Uterus (tissue), 4 donors: Measurements from ENCODE around the gene BACH2. TPM values are rescaled to one million over a fixed set of nuclear protein-coding genes. Genes with fewer than 3 reads are reported as not detected.
A peak's percentile ranks its signal among the peaks of the same experiment; 100 is the strongest.

ENCODE experiments used
- DNase-seq, 2 donors: peaks; one replicate each; pipeline ENCODE4 v3.0.0-alpha.2; 2019 to 2020
- H3K27ac ChIP-seq, 2 donors: fragments of 200-600 bp; sonication (generic); 1 replicate in 1 of 2; 2 replicates in 1 of 2; pipeline ENCODE4 v1.5.1; 2016 to 2018
- H3K27me3 ChIP-seq, 2 donors: fragments of 200-600 bp; sonication (generic); one replicate each; pipeline ENCODE4 v1.5.1; 2018 to 2019; ENCODE audit warnings: control low read depth in 1 of 2
- H3K36me3 ChIP-seq, 2 donors: fragments of 200-600 bp; sonication (generic); one replicate each; pipeline ENCODE4 v1.5.1; 2019; ENCODE audit warnings: control low read depth in 1 of 2
- H3K4me1 ChIP-seq, 2 donors: fragments of 200-600 bp; sonication (generic); one replicate each; pipeline ENCODE4 v1.5.1; 2018 to 2019; ENCODE audit warnings: control low read depth in 1 of 2
- H3K4me3 ChIP-seq, 2 donors: fragments of 200-600 bp; sonication (generic); 1 replicate in 1 of 2; 2 replicates in 1 of 2; pipeline ENCODE4 v1.5.1; 2018 to 2019; ENCODE audit warnings: mild to moderate bottlenecking in 1 of 2
- H3K9me3 ChIP-seq, 2 donors: fragments of 200-600 bp; sonication (generic); one replicate each; pipeline ENCODE4 v1.5.1; 2019; ENCODE audit warnings: control low read depth in 1 of 2
- POLR2A ChIP-seq, 2 donors: fragments of 450-650 bp; IDR thresholded peaks; one replicate each; pipeline ENCODE4 v1.6.1; 2016; ENCODE audit warnings: antibody characterized with exemption in 2 of 2, mild to moderate bottlenecking in 1 of 2, moderate library complexity in 1 of 2
- intact Hi-C: fragments of 100-400 bp; cut with DNase I; formaldehyde crosslinking; loops from one replicate; pipeline ENCODE4 v1.15.1; 2023; ENCODE audit warnings: low total_unique reads
- total RNA-seq, 4 donors: library from RNA; depleted of rRNA in 3 of 4; stranded (reverse); fragments of >200 nt in 3 of 4; gene quantifications; one replicate each; pipeline versions ENCODE4 v1.1.0 to v1.2.4, GENCODE V29; 2014 to 2023
- TF ChIP-seq, protein P1 (sequence below), 4 experiments: fragments of 200-600 bp in 2 of 4; fragments of 450-650 bp in 2 of 4; sonication (generic) in 2 of 4; IDR thresholded peaks; one replicate each; pipeline ENCODE4 v1.5.1; 2016 to 2019; ENCODE audit warnings: antibody characterized with exemption in 4 of 4, mild to moderate bottlenecking in 2 of 4, moderate library complexity in 1 of 4
- donor health status: DM: yes; HTN: yes; CAD: no.

Gene BACH2
- total RNA-seq, 4 donors from 2014 or later = 1.3 to 15.0 (median 9.7) TPM

GRCh38 chr6:90187437-90188121, 109.1 kb downstream of the BACH2 start:
- Histone ChIP-seq H3K27me3 (no peaks in the 10 kb centered on the region), H3K36me3 (no peaks in the 10 kb centered on the region), H3K27ac (peak overlapping the region in 1 of 2 donors; percentile 7), H3K4me3 (no peak overlapping the region), H3K9me3 (no peaks in the 10 kb centered on the region), H3K4me1 (peaks cover 0 to 4% of the 10 kb centered on the region in 2 donors)
- no peak for DNase-seq
- TF ChIP-seq, protein P1, sequence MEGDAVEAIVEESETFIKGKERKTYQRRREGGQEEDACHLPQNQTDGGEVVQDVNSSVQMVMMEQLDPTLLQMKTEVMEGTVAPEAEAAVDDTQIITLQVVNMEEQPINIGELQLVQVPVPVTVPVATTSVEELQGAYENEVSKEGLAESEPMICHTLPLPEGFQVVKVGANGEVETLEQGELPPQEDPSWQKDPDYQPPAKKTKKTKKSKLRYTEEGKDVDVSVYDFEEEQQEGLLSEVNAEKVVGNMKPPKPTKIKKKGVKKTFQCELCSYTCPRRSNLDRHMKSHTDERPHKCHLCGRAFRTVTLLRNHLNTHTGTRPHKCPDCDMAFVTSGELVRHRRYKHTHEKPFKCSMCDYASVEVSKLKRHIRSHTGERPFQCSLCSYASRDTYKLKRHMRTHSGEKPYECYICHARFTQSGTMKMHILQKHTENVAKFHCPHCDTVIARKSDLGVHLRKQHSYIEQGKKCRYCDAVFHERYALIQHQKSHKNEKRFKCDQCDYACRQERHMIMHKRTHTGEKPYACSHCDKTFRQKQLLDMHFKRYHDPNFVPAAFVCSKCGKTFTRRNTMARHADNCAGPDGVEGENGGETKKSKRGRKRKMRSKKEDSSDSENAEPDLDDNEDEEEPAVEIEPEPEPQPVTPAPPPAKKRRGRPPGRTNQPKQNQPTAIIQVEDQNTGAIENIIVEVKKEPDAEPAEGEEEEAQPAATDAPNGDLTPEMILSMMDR (IDR thresholded peaks at IDR 0.05) = no peak
- TF ChIP-seq POLR2A (IDR thresholded peaks at IDR 0.05) = no peak
- intact Hi-C loops = no loop called here

- Histone ChIP-seq H3K36me3 (no peaks in the 10 kb centered on the region), H3K9me3 (no peaks in the 10 kb centered on the region), H3K27ac (no peak overlapping the region), H3K27me3 (no peaks in the 10 kb centered on the region), H3K4me1 (peaks cover 0 to 4% of the 10 kb centered on the region in 2 donors), H3K4me3 (no peak overlapping the region)
- intact Hi-C loops = no loop called here
- no peak for DNase-seq
- TF ChIP-seq, protein P1 (IDR thresholded peaks at IDR 0.05) = no peak
- no peak for TF ChIP-seq POLR2A (IDR thresholded peaks at IDR 0.05)
Observed at GRCh38 chr6:90186637-90187371, 109.8 kb downstream of the BACH2 start.

- Histone ChIP-seq H3K36me3 (no peaks in the 10 kb centered on the region), H3K27ac (no peak overlapping the region), H3K4me3 (no peak overlapping the region), H3K27me3 (no peaks in the 10 kb centered on the region), H3K4me1 (peaks cover 0 to 4% of the 10 kb centered on the region in 2 donors), H3K9me3 (no peaks in the 10 kb centered on the region)
- no peak for TF ChIP-seq POLR2A (IDR thresholded peaks at IDR 0.05)
- TF ChIP-seq, protein P1 (IDR thresholded peaks at IDR 0.05) = no peak
- no peak for DNase-seq
- intact Hi-C loops = no loop called here
Observed at GRCh38 chr6:90186026-90186425, 110.6 kb downstream of the BACH2 start.

DNA sequence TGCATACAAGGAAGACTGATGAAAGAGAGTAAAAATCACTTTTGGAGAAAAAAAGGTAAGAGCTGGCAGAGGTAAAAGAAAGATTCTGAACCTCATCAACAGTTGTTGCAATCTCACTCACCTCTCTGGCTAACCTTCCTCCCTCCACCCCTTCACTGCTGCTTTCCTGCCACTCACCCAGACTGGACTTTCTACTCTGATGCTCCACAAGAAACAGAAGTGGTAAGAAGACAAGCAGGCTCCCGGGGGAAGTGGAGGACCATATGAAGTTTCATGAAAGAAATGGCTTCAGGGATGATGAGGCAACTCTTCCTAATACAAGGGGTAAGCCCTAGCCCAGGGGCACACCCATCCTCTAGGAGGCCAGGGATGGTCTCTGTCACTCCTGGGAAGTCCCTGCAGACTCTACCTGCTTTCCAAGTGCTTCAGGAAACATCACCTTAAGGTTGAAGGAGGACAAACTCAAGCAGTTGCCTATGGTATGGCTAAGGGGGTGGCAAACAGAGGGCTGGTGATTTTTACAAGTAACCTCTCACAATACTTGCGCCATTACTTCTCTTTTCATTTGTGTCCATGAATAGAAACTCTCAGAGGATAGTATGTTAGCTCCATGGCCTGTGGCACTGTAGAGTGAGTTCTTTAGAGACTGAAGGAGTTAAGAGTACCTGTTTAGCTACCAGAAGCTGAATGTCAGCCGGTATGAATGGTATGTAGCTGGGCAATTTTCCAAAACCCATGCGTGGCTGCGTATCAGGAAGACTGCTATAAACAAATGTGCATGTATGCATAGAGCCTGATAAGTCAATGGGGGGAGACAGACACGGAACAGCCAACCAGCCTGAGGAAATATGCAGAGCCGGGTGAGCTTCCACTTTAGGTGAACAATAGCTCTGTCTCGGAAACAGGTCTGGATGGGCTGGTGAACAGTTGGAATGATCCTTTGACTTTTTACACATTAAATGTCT, 112.0 kb downstream of the BACH2 start:
- intact Hi-C loops = no loop called here
- H3K4me3 ChIP-seq = no peak overlapping the region
- DNase-seq = no peak
- H3K9me3 ChIP-seq = no peaks in the 10 kb centered on the region
- TF ChIP-seq, protein P1 (IDR thresholded peaks at IDR 0.05) = no peak
- TF ChIP-seq POLR2A (IDR thresholded peaks at IDR 0.05) = no peak
- peaks cover 0 to 4% of the 10 kb centered on the region in 2 donors for H3K4me1 ChIP-seq
- H3K27me3 ChIP-seq = no peaks in the 10 kb centered on the region
- peak overlapping the region in 1 of 2 donors; percentile 10 for H3K27ac ChIP-seq
- no peaks in the 10 kb centered on the region for H3K36me3 ChIP-seq
